Activated CD4-positive, alpha-beta T cell treated with anti-CD3 and anti-CD28 coated beads, Interleukin-2, amount 50 U/mL, for 48 hours (primary cell): ENCODE measurements around the gene POLDIP2.

ENCODE experiments used
- DNase-seq, 2 experiments: peaks; one replicate each; pipeline ENCODE4 v3.0.0-alpha.2; 2020

POLDIP2 gene

GRCh38 chr17:28315846-28316705 lies 41.3 kb downstream of the POLDIP2 start:
- DNase-seq, result no peak

- no peak for DNase-seq
Measured at GRCh38 chr17:28313841-28314240, 43.5 kb downstream of the POLDIP2 start.

GRCh38 chr17:28306954-28307401 lies 50.3 kb downstream of the POLDIP2 start:
- DNase-seq, result no peak

- no peak for DNase-seq
Measured at GRCh38 chr17:28298449-28298848, 58.9 kb downstream of the POLDIP2 start.
